Transverse colon (tissue), 4 donors: ENCODE measurements around the gene TIAM1.

Experiments used
- CTCF ChIP-seq, 5 experiments: fragments of 200-600 bp in 3 of 5; fragments of 450-650 bp in 2 of 5; sonication (generic) in 3 of 5; IDR thresholded peaks; 1 replicate in 2 of 5; 2 replicates in 3 of 5; pipeline ENCODE4 v1.5.1; 2016 to 2017; ENCODE audit warnings: antibody characterized with exemption in 5 of 5, inconsistent platforms in 3 of 5, mild to moderate bottlenecking in 2 of 5, moderate library complexity in 1 of 5
- POLR2A ChIP-seq: fragments of 450-650 bp; IDR thresholded peaks from one replicate; pipeline ENCODE4 v1.6.1; 2016; ENCODE audit warnings: antibody characterized with exemption, mild to moderate bottlenecking, moderate library complexity
- POLR2AphosphoS5 ChIP-seq, 3 donors: sonication (generic); formaldehyde crosslinking; IDR thresholded peaks; one replicate each; pipeline ENCODE4 v1.6.1; 2016; ENCODE audit warnings: antibody characterized with exemption in 3 of 3

GRCh38 chr21:31346256-31346821 is 2.3 kb upstream of the TIAM1 start:
- TF ChIP-seq CTCF (IDR thresholded peaks at IDR 0.05) (no peak), POLR2A (no peak), POLR2AphosphoS5 (IDR thresholded peaks at IDR 0.05) (no peak)
